HG02588 (cell line): ENCODE measurements around the gene DRC1.
"Not testable (repeated sequence)": the region's sequence is repeated elsewhere in the genome, so short reads cannot be mapped to it uniquely, and the experiment has no call there.

Experiments
- ATAC-seq: cut with Tn5 transposase; IDR thresholded peaks from one replicate; pipeline ENCODE4 v1.9.1; 2021; ENCODE audit warnings: mild to moderate bottlenecking, moderate library complexity; ENCODE audit not compliant: unreplicated experiment

DRC1 gene

DNA sequence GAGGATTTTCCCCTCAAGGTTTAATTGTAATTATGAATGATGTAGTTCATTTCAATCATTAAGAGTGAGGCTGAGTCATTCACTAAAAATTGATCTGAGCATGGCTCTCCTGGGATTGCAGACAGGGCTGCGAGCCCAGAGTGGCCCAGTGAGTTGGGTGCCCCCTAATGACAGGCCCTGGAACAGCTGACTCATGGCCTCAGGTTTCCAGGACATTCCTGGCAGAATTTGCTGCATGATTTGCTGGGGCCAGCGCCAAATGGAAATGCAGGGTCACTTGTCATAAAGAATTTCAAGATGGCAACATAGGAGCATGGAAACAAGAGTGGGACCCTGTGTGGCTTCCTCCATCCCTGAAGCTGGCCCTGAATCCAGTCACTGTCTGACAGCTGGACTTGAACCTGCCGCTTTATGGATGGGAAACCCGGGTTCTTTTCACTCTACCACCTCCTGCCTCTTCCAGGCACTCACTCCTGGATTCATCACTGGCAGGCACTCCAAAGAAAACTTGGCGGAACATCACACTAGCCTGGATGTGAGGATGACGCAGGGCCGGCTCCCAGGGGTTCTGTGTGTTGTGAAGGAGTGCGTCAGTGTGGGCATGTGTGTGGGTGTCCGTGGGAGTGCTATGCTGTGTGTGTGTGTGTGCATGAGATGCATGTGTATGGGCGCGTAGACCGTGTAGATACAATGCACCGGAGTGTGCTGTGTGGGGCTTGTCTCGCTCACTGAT is 61.0 kb downstream of the DRC1 start:
- no peak for ATAC-seq

- ATAC-seq, result no peak
Measured at GRCh38 chr2:26463244-26464192, 61.8 kb downstream of the DRC1 start.

DNA sequence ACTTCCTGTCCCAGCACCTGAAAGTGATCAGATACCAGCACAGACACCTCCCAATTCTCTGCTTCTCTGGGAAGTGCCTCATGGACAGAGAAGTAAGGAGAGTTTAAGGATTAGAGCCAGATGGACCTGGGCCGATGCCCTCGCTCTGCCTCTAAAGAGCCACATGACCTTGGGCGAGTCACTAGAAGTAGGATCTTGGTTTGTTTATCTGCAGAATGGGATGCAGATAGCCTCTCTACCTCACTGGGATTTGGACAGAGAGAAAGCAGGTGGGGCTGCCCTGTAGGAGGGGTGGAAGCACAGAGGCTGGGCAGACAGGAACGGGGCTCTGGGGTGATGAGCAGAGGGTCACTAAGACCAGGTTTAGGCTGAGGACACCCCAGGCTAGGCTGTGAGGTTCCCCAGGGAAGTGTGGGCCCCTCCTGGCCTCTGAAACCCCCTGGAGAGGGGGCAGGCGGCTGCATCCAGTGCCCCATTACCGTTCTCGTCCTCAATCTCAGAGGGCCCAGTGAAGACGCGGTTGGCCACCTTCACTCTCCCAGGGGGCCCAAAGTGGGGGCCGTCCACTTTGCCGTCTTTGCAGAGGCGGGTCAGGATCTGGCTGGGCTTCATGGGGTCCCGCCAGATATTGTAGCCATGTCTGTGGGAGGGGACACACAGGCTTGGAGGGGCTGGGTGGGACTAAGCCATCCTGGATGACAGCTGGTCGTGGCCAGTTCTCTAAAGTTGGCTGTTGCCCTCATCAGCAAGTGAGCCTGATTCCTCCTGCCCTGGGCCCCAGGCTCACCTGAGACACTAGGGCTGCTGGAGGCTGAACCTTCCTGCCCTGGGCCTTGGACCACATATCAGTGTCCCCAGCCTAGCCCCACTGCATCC is 62.9 kb downstream of the DRC1 start:
- ATAC-seq, result no peak

GRCh38 chr2:26465266-26465925 is 63.7 kb downstream of the DRC1 start:
- no peak for ATAC-seq

GRCh38 chr2:26465981-26466471 is 64.3 kb downstream of the DRC1 start:
- no peak for ATAC-seq

GRCh38 chr2:26466662-26467310 is 65.1 kb downstream of the DRC1 start:
- ATAC-seq, result no peak

GRCh38 chr2:26468544-26468943 is 66.8 kb downstream of the DRC1 start:
- ATAC-seq, result not testable (repeated sequence)

- no peak for ATAC-seq
Measured at GRCh38 chr2:26469092-26469710, 67.5 kb downstream of the DRC1 start.

DNA sequence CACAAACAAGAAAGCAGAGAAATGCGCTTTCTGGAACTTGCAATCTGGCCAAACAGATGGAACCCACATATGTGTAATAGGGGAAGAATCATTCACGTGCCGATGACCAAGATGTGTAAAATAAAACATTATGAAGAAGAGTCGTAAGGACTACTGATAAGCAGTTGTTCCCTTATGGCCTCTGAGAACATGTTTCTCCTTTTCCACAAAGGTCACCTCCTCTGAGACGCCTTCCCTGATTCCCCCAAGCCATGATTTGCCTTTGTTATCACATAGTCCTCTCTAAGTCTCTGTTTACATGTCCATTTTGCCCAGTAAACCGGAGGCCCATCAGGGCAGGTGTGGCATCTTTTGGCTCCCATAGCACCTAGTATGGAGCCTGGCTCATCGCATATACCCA is 68.2 kb downstream of the DRC1 start:
- ATAC-seq, result no peak

DNA sequence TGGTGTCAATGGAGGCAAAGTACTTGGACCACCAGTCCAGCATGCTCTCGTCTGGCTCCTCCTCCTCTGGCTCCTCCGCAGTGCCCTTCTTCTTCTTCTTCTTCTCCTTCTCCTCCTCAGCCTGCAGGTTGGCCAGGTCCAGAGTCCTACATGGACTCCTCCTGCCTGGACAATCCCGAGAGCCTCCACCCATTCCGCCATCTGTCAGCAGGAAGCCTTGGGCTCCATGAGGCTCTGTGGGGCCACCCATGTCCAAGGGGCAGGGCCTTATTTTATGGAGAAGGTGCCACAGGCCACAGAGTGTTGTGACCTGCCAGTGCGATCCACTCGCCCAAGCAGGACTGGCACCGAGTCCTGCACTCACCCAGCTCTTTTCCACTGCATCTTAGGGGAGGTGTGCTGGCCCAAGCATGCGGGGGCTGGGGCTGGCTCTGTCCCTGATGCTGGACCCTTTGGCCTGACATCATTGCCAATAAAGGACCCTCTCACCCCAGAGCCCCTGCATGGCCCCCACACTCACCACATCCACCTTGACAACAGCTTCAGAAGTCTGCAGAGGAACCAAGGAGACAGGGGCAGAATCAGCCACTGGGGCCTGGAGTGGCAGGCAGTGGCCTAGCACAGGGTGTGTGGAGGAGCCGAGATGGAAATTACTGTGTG is 69.0 kb downstream of the DRC1 start:
- no peak for ATAC-seq

DNA sequence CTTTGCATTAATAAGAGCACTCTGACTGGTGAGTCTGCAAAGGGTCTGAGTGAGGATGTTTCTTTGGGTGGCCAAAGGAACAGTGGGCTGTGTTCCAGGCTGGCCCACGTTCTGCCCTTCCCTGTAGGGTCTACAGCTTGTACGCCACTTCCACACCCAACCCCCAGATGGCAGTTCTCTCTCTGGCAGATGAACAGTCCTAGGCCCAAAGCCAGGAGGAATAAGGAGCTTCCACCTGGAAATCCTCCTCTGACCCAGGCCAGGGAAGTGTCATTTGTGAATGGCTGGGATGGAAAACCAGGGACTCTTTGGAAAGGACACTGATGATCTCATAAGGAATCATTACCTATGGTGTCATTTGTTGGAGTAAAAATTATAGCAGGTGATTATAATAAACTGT is 69.6 kb downstream of the DRC1 start:
- no peak for ATAC-seq

DNA sequence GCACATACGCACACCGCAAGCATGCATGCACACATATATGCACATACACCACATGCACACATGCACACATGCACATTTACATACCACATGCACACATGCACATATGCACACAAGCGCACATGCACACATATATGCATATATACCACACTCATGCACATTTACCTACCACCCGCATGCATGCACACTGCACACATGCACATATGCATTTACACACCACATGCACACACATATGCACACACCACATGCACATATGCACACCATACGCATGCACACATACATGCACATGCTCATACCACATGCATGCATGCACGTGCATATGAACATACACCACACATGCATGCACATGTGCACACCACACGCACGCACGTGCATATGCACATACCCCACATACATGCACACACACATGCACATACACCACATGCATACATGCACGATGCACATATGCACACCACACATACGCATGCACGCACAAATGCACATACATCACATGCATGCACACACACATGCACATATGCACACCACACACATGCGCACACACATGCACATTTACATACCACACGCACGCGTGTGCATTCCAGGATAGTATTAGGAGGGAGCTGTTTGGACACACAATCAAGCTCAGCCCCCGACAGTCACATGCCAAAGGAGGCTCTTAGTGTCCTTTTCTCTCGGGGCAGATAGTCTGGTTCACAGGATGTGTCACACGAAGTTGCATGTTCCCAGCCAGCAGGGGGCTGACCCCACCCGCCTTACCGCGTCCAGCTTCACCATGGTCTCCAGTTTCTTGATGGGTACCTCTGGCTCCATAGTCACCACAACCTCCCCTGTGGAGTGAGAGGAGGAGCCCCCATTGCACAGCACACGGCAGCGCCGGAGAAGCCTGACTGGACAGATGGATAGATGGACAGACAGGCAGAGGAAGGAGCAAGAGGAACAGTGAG is 70.3 kb downstream of the DRC1 start:
- no peak for ATAC-seq

DNA sequence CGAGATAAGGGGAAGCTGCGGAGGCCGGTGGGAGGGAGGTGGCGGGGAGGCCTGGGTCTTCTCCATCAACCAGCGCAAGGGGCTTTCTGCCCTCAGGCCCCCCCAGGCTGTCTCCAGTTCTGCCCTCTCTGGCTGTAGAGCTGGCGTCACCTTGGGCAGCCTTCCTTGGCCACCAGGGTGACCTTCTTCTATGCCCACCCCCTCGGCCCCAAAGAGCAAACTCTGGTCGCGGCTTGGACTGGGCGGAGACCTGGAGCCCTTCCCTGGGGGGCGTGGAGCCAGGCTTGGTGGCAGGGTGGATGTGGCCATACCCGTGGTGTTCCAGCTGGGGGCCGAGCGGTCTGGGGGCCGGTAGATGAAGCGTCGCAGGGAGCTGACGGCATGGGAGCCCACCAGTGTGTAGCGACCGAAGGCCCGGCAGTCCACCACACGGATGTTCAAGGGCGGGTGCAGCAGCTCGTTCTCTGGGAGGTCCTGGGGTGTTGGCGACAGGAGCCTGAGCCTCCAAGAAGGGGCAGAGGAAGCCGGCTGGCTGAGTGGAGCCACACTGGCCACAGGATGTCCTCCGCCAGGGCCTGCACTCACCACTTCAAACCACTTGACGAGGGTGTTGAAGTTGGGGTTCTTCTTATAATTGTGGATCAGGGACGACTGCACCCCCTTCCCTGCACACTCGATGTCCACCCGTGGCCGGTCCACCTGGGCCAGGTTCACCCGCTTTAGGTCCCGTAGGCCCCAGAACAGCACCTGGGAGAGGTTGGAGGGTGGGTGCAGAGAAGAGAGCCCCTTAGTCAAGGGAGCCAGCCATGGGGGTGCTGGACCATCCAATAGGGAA is 71.3 kb downstream of the DRC1 start:
- no peak for ATAC-seq

DNA sequence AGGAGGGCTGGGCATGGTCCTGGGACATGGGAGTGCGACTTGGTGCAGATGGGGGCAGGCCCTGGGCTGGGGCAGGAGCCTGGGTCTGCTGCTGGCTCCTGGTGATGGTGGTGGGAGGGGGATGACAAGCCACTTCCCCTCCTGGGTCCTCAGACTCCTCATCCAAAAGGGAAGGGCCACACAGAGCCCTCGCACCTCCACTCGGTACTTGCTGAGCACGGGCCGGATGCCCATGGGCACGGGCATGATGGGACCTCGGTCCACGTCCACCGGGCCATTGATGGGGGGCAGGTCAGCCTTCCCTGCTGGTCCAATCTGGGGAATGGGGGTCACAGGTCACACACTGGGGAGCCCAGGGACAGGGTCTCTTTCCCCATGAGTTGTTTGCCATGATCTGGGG is 72.1 kb downstream of the DRC1 start:
- ATAC-seq, result no peak

- no peak for ATAC-seq
Measured at GRCh38 chr2:26474261-26474785, 72.6 kb downstream of the DRC1 start.

GRCh38 chr2:26475037-26475436 is 73.3 kb downstream of the DRC1 start:
- ATAC-seq, result no peak
